Right renal cortex interstitium (tissue), 3 donors: ENCODE measurements around the gene STK40. TPM values are rescaled to one million over a fixed set of nuclear protein-coding genes. Genes with fewer than 3 reads are reported as not detected.

Experiments
- DNase-seq, 3 donors: peaks; one replicate each; pipeline ENCODE4 v3.0.0-alpha.2; 2013; ENCODE audit warnings: low read depth in 3 of 3, low spot score in 2 of 3
- polyA plus RNA-seq, 3 donors: library from polyadenylated mRNA; unstranded; fragments of 120-200 nt; gene quantifications; one replicate each; pipeline ENCODE4 v1.2.1, GENCODE V29; 2013; ENCODE audit not compliant: insufficient read length in 3 of 3

The STK40 gene
- polyA plus RNA-seq, 3 donors, result 38.5 to 46.5 (median 43.6) TPM

DNA sequence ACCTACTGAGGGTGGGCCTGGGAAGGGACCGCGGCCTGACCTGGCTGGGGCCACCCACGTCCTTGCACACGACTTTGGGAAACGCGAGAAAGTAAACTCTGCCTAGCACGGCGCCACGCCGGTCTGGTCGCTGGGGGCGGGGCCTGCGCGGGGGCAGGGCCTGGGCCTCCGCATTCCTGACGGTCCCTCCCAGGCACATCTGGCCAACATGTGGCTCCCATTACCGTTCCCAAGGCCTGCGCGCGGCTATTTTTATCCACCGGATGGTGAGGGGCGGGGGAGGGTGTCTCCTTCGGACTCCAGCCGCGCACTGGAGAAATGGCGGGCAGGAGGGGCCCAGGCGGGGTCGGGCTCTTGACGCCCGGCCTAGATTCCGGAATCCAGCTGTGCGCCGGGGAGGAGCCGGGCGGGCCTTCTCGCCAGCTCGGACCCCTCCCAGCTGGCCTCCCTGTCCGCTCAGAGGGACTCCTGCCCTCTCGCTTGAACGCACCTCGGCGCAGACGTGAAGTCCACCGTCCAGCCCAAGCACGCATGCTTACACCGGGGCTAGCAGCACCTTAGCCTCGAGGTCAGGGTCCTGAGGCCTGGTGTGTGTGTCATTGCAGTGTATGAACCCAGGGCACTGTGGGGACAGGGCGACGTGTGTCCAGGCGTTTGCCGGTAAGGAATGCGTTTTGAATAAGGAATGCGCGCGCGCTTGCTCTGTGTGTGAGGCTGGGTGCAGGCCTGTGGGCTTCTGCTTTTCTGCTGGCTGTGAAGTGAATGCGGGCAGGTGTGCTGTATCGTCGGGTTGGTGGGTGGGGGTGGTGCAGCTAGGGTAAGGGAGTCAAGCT, 64.4 kb downstream of the STK40 start:
- DNase-seq, result peak; percentile 76 to 88 (median 85)

GRCh38 chr1:36320767-36321118, 65.0 kb downstream of the STK40 start:
- DNase-seq, result no peak

DNA sequence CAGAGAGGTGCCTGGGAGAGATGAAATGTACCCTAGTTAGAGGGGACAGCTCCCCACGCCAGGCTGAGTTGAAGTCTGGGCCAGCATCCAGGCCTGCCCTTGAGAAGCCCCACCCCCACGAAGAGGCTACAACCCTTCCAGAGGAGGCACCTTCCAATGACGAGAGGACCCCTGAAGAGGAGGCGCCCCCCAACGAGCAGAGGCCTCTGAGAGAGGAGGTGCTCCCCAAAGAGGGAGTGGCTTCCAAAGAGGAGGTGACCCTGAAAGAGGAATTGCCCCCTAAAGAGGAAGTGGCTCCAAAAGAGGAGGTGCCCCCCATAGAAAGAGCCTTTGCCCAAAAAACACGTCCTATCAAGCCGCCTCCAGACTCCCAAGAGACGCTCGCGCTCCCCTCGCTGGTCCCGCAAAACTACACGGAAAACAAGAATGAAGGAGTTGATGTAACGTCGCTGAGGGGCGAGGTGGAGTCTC, 65.4 kb downstream of the STK40 start:
- DNase-seq, result no peak

- no peak for DNase-seq
Observed at GRCh38 chr1:36309397-36309796, 76.3 kb downstream of the STK40 start.

GRCh38 chr1:36307601-36308330, 78.0 kb downstream of the STK40 start:
- no peak for DNase-seq

DNA sequence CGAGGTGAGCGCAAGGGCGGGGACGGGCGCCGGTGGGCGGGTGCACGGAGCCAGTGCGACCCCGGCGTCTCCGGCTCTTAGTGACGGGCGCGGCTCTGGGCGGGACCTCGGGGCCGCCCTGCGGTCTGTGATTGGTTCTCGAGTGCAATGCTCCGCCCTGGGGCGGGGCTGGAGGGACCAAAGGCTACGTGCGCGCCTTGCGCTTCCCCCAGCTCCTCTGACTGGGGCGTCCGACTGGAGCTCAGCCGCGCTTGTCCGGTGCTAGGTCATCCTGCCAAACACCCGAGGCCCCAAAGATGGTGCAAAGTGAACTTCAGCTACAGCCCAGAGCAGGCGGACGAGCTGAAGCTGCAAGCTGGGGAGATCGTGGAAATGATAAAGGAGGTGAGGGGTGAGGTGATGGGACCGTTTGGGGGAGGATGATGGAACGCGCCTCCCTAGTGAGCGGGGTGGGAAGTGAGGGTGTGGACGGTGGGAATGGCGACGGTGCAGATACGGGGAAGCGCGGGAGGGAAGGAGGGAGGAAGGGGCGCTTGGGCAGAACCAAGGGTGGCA, 78.7 kb downstream of the STK40 start:
- DNase-seq, result peak; percentile 82 to 93 (median 87)

DNA sequence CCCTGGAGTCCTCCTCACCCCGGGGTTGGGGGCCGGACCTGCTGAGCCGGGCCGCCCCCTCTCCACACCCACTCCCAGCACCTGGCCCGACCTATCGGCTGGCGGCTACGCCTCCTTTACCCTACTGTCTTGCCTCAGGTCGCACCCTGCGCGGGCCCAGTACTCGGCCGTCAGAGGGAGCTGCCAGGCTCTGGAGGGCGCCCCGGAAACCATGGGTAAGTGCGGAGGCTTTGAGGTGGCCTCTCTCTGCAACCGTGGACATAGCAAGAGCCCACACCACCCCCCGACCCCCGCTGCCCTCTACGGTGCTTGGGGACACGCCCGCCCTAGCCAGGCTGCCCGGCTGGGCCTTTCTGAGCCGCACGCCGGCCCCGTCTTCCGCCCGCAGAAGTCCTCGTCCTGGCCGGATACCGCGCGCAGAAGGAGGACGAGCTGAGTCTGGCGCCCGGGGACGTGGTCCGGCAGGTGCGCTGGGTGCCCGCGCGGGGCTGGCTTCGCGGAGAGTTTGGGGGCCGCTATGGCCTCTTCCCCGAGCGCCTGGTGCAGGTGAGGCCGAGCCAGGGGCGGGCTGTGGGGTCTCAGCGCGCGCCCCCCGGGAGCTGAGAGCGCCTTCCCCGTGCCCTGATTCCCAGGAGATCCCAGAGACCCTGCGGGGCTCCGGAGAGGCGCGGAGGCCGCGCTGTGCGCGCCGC, 79.4 kb downstream of the STK40 start, which contains the start of gene SH3D21:
SH3D21 (plus strand) TSS at position 159 of the 692 bp plus-strand sequence; CDS start at position 212, 53 bp downstream.
- DNase-seq, result no peak

- no peak for DNase-seq
Observed at GRCh38 chr1:36305915-36306209, 79.9 kb downstream of the STK40 start.

- no peak for DNase-seq
Observed at GRCh38 chr1:36304970-36305914, 80.5 kb downstream of the STK40 start.

GRCh38 chr1:36304521-36304920, 81.2 kb downstream of the STK40 start:
- DNase-seq, result no peak

- DNase-seq, result no peak
Observed at GRCh38 chr1:36303650-36304360, 81.9 kb downstream of the STK40 start.

DNA sequence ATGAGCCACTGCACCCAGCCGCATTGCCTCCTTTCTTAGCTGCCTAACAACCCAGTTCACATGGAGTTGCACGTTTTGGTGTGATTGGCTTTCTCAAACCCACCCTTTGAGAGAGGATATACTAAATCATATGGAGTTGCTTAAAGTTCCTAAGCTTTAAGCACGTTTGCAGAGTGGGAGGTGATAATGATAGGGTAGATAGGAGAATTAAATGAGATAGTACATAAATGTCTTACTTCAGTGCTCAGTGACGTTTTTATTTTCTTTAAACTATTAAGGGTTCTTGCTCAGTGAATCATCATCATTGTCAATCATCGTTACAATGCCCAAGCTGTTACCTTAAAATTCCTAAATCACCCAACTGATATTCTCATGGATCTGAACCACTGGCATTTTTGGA, 82.5 kb downstream of the STK40 start:
- no peak for DNase-seq

GRCh38 chr1:36301220-36301619, 84.5 kb downstream of the STK40 start:
- no peak for DNase-seq

DNA sequence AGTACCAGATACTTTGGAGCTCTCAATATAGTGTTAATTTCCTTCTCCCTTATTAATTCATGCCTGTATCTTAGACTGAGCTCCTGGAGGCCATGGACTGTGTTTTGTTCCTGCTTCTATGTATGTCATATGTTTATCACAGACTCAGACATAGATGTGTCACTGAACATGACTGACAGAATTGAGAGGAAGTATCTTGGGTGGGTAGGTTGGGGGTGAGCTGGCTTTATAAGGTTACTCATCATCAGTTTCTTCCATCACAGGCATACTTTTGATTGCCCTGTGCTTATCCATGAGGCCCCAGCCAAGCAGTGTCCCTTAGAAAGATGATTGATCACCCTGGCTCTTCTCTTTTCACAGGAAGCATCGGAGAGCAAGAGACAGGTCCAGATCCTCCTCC, 85.2 kb downstream of the STK40 start:
- no peak for DNase-seq

DNA sequence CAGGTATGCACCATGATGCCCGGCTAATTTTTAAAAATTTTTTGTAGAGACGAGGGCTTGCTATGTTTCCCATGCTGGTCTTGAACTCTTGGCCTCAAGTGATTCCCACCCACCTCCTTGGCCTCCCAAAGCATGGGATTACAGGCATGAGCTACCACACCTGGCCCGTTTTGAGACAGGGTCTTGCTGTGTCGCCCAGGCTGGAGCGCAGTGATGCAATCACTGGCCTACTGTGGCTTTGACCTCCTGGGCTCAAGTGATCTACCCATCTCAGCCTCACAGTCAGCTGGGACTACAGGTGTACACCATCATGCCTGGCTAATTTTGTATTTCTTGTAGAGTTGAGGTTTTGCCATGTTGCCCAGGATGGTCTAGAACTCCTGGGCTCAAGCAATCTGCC, 87.1 kb downstream of the STK40 start:
- no peak for DNase-seq

GRCh38 chr1:36297062-36297461, 88.7 kb downstream of the STK40 start:
- no peak for DNase-seq

GRCh38 chr1:36295390-36295789, 90.3 kb downstream of the STK40 start:
- DNase-seq, result no peak
